ENCODE results near the gene SDF2L1. TPM values are rescaled to one million over a fixed set of nuclear protein-coding genes. Genes with fewer than 3 reads are reported as not detected.
"Not testable (repeated sequence)": the region's sequence is repeated elsewhere in the genome, so short reads cannot be mapped to it uniquely, and the experiment has no call there.

SDF2L1 gene
- total RNA-seq, 1 donor from 2014 or later, result 36.1 TPM

- ATAC-seq (no peak), DNase-seq (no peak)
- H3K4me1 ChIP-seq, result peaks cover 20% of the 10 kb centered on the region
- H3K27ac ChIP-seq, result no peak overlapping the region
- H3K27me3 ChIP-seq (ENCODE audit: low read depth), result no peaks in the 10 kb centered on the region
- no peak overlapping the region for H3K4me3 ChIP-seq
- H3K36me3 ChIP-seq, result peaks cover 21% of the 10 kb centered on the region
- no peaks in the 10 kb centered on the region for H3K9me3 ChIP-seq
- TF ChIP-seq CTCF (IDR thresholded peaks at IDR 0.05), result no peak
- intact Hi-C loops (cut with DNase I), result no loop called here
Observed at GRCh38 chr22:21640810-21641209, 1.3 kb upstream of the SDF2L1 start.

- Histone ChIP-seq H3K4me1 (peaks cover 22% of the 10 kb centered on the region), H3K9me3 (no peaks in the 10 kb centered on the region), H3K36me3 (peaks cover 21% of the 10 kb centered on the region), H3K27ac (peak overlapping the region; percentile 79), H3K27me3 (ENCODE audit: low read depth) (no peaks in the 10 kb centered on the region), H3K4me3 (peak overlapping the region; percentile 75)
- intact Hi-C loops (cut with DNase I), result no loop called here
- ATAC-seq, result peak; percentile 45 to 65
- peak; percentile 45 for TF ChIP-seq CTCF (IDR thresholded peaks at IDR 0.05)
- peak; percentile 64 for DNase-seq
Observed at GRCh38 chr22:21641417-21641788, 699 bp upstream of the SDF2L1 start.

GRCh38 chr22:21642584-21643448 lies 714 bp downstream of the SDF2L1 start:
- Histone ChIP-seq H3K4me1 (peaks cover 29% of the 10 kb centered on the region), H3K4me3 (peak overlapping the region; percentile 75), H3K9me3 (no peaks in the 10 kb centered on the region), H3K27ac (peak overlapping the region; percentile 79), H3K36me3 (peaks cover 21% of the 10 kb centered on the region), H3K27me3 (ENCODE audit: low read depth) (no peaks in the 10 kb centered on the region)
- ATAC-seq (peak; percentile 9 to 37), DNase-seq (peak; percentile 58)
- intact Hi-C loops (cut with DNase I), result no loop called here
- TF ChIP-seq CTCF (IDR thresholded peaks at IDR 0.05), result peak; percentile 49

GRCh38 chr22:21643533-21644357 lies 1.6 kb downstream of the SDF2L1 start:
- Histone ChIP-seq H3K4me3 (peak overlapping the region; percentile 75), H3K27ac (no peak overlapping the region), H3K4me1 (peaks cover 29% of the 10 kb centered on the region), H3K36me3 (peaks cover 23% of the 10 kb centered on the region), H3K9me3 (no peaks in the 10 kb centered on the region), H3K27me3 (ENCODE audit: low read depth) (no peaks in the 10 kb centered on the region)
- DNase-seq (no peak), ATAC-seq (no peak)
- no peak for TF ChIP-seq CTCF (IDR thresholded peaks at IDR 0.05)
- intact Hi-C loops (cut with DNase I), result no loop called here

GRCh38 chr22:21645513-21645912 lies 3.4 kb downstream of the SDF2L1 start:
- H3K27ac ChIP-seq; H3K27me3 ChIP-seq (ENCODE audit: low read depth); DNase-seq: not testable (repeated sequence)

More at GRCh38 chr22:21645513-21645912, 3.4 kb downstream of the SDF2L1 start:
- H3K9me3 ChIP-seq; intact Hi-C loops (cut with DNase I); ATAC-seq; H3K4me3 ChIP-seq: not testable (repeated sequence)
- H3K36me3 ChIP-seq, result peaks cover 35% of the 10 kb centered on the region
- H3K4me1 ChIP-seq, result peaks cover 29% of the 10 kb centered on the region

Data from lower lobe of right lung (tissue), 2 donors.